GM23338 (cell line): ENCODE measurements around the gene SORCS3. TPM values are rescaled to one million over a fixed set of nuclear protein-coding genes. Genes with fewer than 3 reads are reported as not detected.

ENCODE experiments used
- ATAC-seq: fragments of 200-7000 bp; cut with Tn5 transposase; 3 replicates; pipeline ENCODE4 v1.9.1; 2020
- DNase-seq: peaks from one replicate; pipeline ENCODE4 v3.0.0-alpha.2; 2015; ENCODE audit warnings: low spot score
- H2AFZ ChIP-seq: fragments of 200-600 bp; sonication (generic); 2 replicates; pipeline ENCODE4 v1.8.0; 2016; ENCODE audit warnings: antibody characterized with exemption, mild to moderate bottlenecking, moderate library complexity
- H3F3A ChIP-seq: fragments of 200-600 bp; sonication (generic); replicated peaks from 2 replicates; pipeline ENCODE4 v1.8.0; 2017; ENCODE audit warnings: antibody characterized with exemption, mixed run types, low read depth
- H3K27ac ChIP-seq: fragments of 200-600 bp; sonication (generic); 2 replicates; pipeline ENCODE4 v1.6.1; 2016; ENCODE audit warnings: low read depth
- H3K27me3 ChIP-seq: fragments of 200-600 bp; sonication (generic); 2 replicates; pipeline ENCODE4 v1.8.0; 2016; ENCODE audit warnings: mild to moderate bottlenecking, mixed run types, moderate library complexity; ENCODE audit not compliant: insufficient read depth
- H3K36me3 ChIP-seq: fragments of 200-600 bp; sonication (generic); 2 replicates; pipeline ENCODE4 v1.8.0; 2016; ENCODE audit warnings: mild to moderate bottlenecking; ENCODE audit not compliant: insufficient read depth
- H3K4me1 ChIP-seq: fragments of 200-600 bp; sonication (generic); 2 replicates; pipeline ENCODE4 v1.8.0; 2016; ENCODE audit warnings: mild to moderate bottlenecking, moderate library complexity; ENCODE audit not compliant: insufficient read depth
- H3K4me2 ChIP-seq: fragments of 200-600 bp; sonication (generic); 2 replicates; pipeline ENCODE4 v1.7.1; 2017; ENCODE audit warnings: mixed run types
- H3K4me3 ChIP-seq: fragments of 200-600 bp; sonication (generic); 2 replicates; pipeline ENCODE4 v1.6.1; 2016; ENCODE audit warnings: mixed run types
- H3K79me2 ChIP-seq: fragments of 200-600 bp; sonication (generic); replicated peaks from 2 replicates; pipeline ENCODE4 v1.8.0; 2017; ENCODE audit warnings: mild to moderate bottlenecking; ENCODE audit not compliant: insufficient read depth
- H3K9me2 ChIP-seq: fragments of 200-600 bp; sonication (generic); 2 replicates; pipeline ENCODE4 v1.8.0; 2017; ENCODE audit not compliant: insufficient read depth
- H4K20me1 ChIP-seq: fragments of 200-600 bp; sonication (generic); replicated peaks from 2 replicates; pipeline ENCODE4 v1.8.0; 2017; ENCODE audit warnings: mild to moderate bottlenecking; ENCODE audit not compliant: insufficient read depth
- H3K27ac Mint-ChIP-seq: 2 replicates; pipeline ENCODE4 v1.8.0; 2020; ENCODE audit warnings: inconsistent platforms, mild to moderate bottlenecking, moderate library complexity, mixed read lengths
- H3K27me3 Mint-ChIP-seq: 3 replicates; pipeline ENCODE4 v1.8.0; 2022; ENCODE audit warnings: low read depth, mild to moderate bottlenecking, moderate library complexity, mixed read lengths, inconsistent platforms; ENCODE audit not compliant: insufficient read depth, poor library complexity
- H3K36me3 Mint-ChIP-seq: 3 replicates; pipeline ENCODE4 v1.8.0; 2021; ENCODE audit warnings: low read depth, mild to moderate bottlenecking, inconsistent platforms, moderate library complexity, mixed read lengths
- H3K4me1 Mint-ChIP-seq: 3 replicates; pipeline ENCODE4 v1.8.0; 2020; ENCODE audit warnings: mild to moderate bottlenecking, inconsistent platforms, mixed read lengths
- H3K4me3 Mint-ChIP-seq: 3 replicates; pipeline ENCODE4 v1.8.0; 2021; ENCODE audit warnings: moderate library complexity, mild to moderate bottlenecking, inconsistent platforms, mixed read lengths
- H3K9me3 Mint-ChIP-seq: 3 replicates; pipeline ENCODE4 v1.8.0; 2020; ENCODE audit warnings: moderate library complexity, mild to moderate bottlenecking, inconsistent platforms, mixed read lengths
- CREB1 ChIP-seq: fragments of 250-450 bp; sonication (Bioruptor Pico); IDR thresholded peaks from 2 replicates; pipeline ENCODE4 v1.5.0; 2020; ENCODE audit warnings: low read depth, mild to moderate bottlenecking, moderate library complexity
- CTCF ChIP-seq, 2 experiments: fragments of 200-600 bp in 1 of 2; sonication (generic) in 1 of 2; conservative IDR thresholded peaks; 2 replicates each; pipeline versions ENCODE4 v1.5.1 to v1.6.1; 2016 to 2017; ENCODE audit warnings: antibody characterized with exemption in 2 of 2, low read depth in 2 of 2, mild to moderate bottlenecking in 2 of 2, moderate library complexity in 1 of 2
- EZH2phosphoT487 ChIP-seq: fragments of 200-600 bp; sonication (generic); IDR thresholded peaks from one replicate; pipeline ENCODE4 v1.8.1; 2018; ENCODE audit warnings: antibody characterized with exemption; ENCODE audit not compliant: unreplicated experiment
- JUNB ChIP-seq: IDR thresholded peaks from one replicate; pipeline ENCODE4 v1.6.1; 2016; ENCODE audit warnings: antibody characterized with exemption; ENCODE audit not compliant: unreplicated experiment
- NANOG ChIP-seq: IDR thresholded peaks from 2 replicates; pipeline ENCODE4 v1.6.1; 2016; ENCODE audit warnings: antibody characterized with exemption, borderline replicate concordance
- POLR2AphosphoS5 ChIP-seq: IDR thresholded peaks from 2 replicates; pipeline ENCODE4 v1.6.1; 2016; ENCODE audit warnings: antibody characterized with exemption, low read depth
- STAT1 ChIP-seq: IDR thresholded peaks from one replicate; pipeline ENCODE4 v1.6.1; 2016; ENCODE audit warnings: antibody characterized with exemption; ENCODE audit not compliant: unreplicated experiment
- ZNF114 ChIP-seq: fragments of 250-450 bp; sonication (Bioruptor Pico); IDR thresholded peaks from 2 replicates; pipeline ENCODE4 v1.5.0; 2020; ENCODE audit warnings: mild to moderate bottlenecking, moderate library complexity
- ZNF462 ChIP-seq: fragments of 250-450 bp; sonication (Bioruptor Pico); IDR thresholded peaks from 2 replicates; pipeline ENCODE4 v1.5.0; 2020; ENCODE audit warnings: mild to moderate bottlenecking, moderate library complexity
- polyA plus RNA-seq: library from polyadenylated mRNA; unstranded; fragments of >200 nt; fragmentation: Nextera tagmentation; extraction: Ambion mirVana; gene quantifications from 2 replicates; pipeline ENCODE4 v1.2.1, GENCODE V29; 2016
- total RNA-seq: library from RNA; depleted of rRNA; stranded (reverse); fragments of >200 nt; shearing (Covaris generic); gene quantifications from 2 replicates; pipeline ENCODE4 v1.2.3, GENCODE V29; 2014

SORCS3 gene
- total and polyA plus RNA-seq, 2 experiments from 2014 or later = 0.37 to 1.4 TPM

GRCh38 chr10:104867966-104868598 lies 227.0 kb downstream of the SORCS3 start:
- peaks cover 4% of the 10 kb centered on the region for H3K27me3 Mint-ChIP-seq
- H3K27ac Mint-ChIP-seq = no peak overlapping the region
- H3K4me2 ChIP-seq = no peak overlapping the region
- peaks cover 13% of the 10 kb centered on the region for H3K4me1 ChIP-seq
- no peak overlapping the region for H3K4me3 ChIP-seq
- no peaks in the 10 kb centered on the region for H3F3A ChIP-seq
- TF ChIP-seq ZNF114 (CRISPR knock-in tag) = no peak
- TF ChIP-seq POLR2AphosphoS5 = no peak
- no peaks in the 10 kb centered on the region for H3K36me3 ChIP-seq
- peaks cover 36% of the 10 kb centered on the region for H3K4me1 Mint-ChIP-seq
- ATAC-seq (no peak), DNase-seq (peak; percentile 12)
- H3K36me3 Mint-ChIP-seq = no peaks in the 10 kb centered on the region
- no peaks in the 10 kb centered on the region for H3K27me3 ChIP-seq
- no peak overlapping the region for H2AFZ ChIP-seq
- no peaks in the 10 kb centered on the region; the same call in 2 of the 3 replicates for H3K9me3 Mint-ChIP-seq
- H3K9me2 ChIP-seq = peaks cover 21% of the 10 kb centered on the region; the same call in 1 of the 2 replicates
- no peak overlapping the region for H3K27ac ChIP-seq
- no peaks in the 10 kb centered on the region for H3K79me2 ChIP-seq
- H4K20me1 ChIP-seq = no peaks in the 10 kb centered on the region
- no peak overlapping the region for H3K4me3 Mint-ChIP-seq

- H3K27me3 Mint-ChIP-seq = peaks cover 2% of the 10 kb centered on the region
- H3K9me3 Mint-ChIP-seq = no peaks in the 10 kb centered on the region; the same call in 2 of the 3 replicates
- H3K4me2 ChIP-seq = 0 out of 2 replicates have a peak overlapping the region, but pooled peaks have one; percentile 60
- no peaks in the 10 kb centered on the region for H3K36me3 Mint-ChIP-seq
- no peaks in the 10 kb centered on the region for H3K79me2 ChIP-seq
- H3K4me1 Mint-ChIP-seq = peaks cover 23% of the 10 kb centered on the region
- no peak for DNase-seq
- peaks cover 15% of the 10 kb centered on the region for H3K4me1 ChIP-seq
- H3K4me3 Mint-ChIP-seq = no peak overlapping the region
- no peaks in the 10 kb centered on the region for H3K36me3 ChIP-seq
- no peak overlapping the region for H3K4me3 ChIP-seq
- H3K27ac ChIP-seq = no peak overlapping the region; the same call in 1 of the 2 replicates
- no peaks in the 10 kb centered on the region for H3K27me3 ChIP-seq
- TF ChIP-seq STAT1 (no peak), ZNF114 (CRISPR knock-in tag) (no peak), CTCF (conservative IDR thresholded peaks at IDR 0.05; ENCODE audit: low read depth in 2 of 2) (no peak)
- H3F3A ChIP-seq = no peaks in the 10 kb centered on the region
- peaks cover 15% of the 10 kb centered on the region; the same call in 1 of the 2 replicates for H3K9me2 ChIP-seq
- H3K27ac Mint-ChIP-seq = no peak overlapping the region
- no peaks in the 10 kb centered on the region for H4K20me1 ChIP-seq
- no peak overlapping the region for H2AFZ ChIP-seq
- ATAC-seq = no peak
Measured at GRCh38 chr10:104872691-104873090, 231.6 kb downstream of the SORCS3 start.

GRCh38 chr10:104873161-104873560 lies 232.1 kb downstream of the SORCS3 start:
- H3K27me3 ChIP-seq = no peaks in the 10 kb centered on the region
- no peak overlapping the region for H3K27ac ChIP-seq
- DNase-seq (no peak), ATAC-seq (no peak)
- no peaks in the 10 kb centered on the region for H3K79me2 ChIP-seq
- H3K36me3 ChIP-seq = no peaks in the 10 kb centered on the region
- Mint-ChIP-seq H3K27ac (no peak overlapping the region), H3K4me3 (no peak overlapping the region), H3K4me1 (peaks cover 18% of the 10 kb centered on the region), H3K9me3 (no peaks in the 10 kb centered on the region; the same call in 2 of the 3 replicates), H3K36me3 (no peaks in the 10 kb centered on the region), H3K27me3 (peaks cover 2% of the 10 kb centered on the region)
- peaks cover 15% of the 10 kb centered on the region for H3K4me1 ChIP-seq
- no peaks in the 10 kb centered on the region for H4K20me1 ChIP-seq
- no peaks in the 10 kb centered on the region for H3F3A ChIP-seq
- no peak overlapping the region for H3K4me2 ChIP-seq
- peaks cover 15% of the 10 kb centered on the region; the same call in 1 of the 2 replicates for H3K9me2 ChIP-seq
- H3K4me3 ChIP-seq = no peak overlapping the region
- no peak overlapping the region for H2AFZ ChIP-seq
- TF ChIP-seq NANOG (no peak), EZH2phosphoT487 (no peak), JUNB (no peak), ZNF462 (CRISPR knock-in tag) (no peak), CREB1 (CRISPR knock-in tag) (no peak)
